Heart left ventricle (tissue), 16 donors: ENCODE measurements around the gene FXYD1. TPM values are rescaled to one million over a fixed set of nuclear protein-coding genes. Genes with fewer than 3 reads are reported as not detected.
"Not testable (repeated sequence)": the region's sequence is repeated elsewhere in the genome, so short reads cannot be mapped to it uniquely, and the experiment has no call there.

Experiments used
- ATAC-seq, 4 donors: fragments of 200-7000 bp; cut with Tn5 transposase; one replicate each; pipeline ENCODE4 v1.9.1; 2020 to 2022; ENCODE audit warnings: moderate library complexity in 4 of 4, mild to moderate bottlenecking in 3 of 4, moderate number of reproducible peaks in 1 of 4
- DNase-seq, 5 donors: peaks; one replicate each; pipeline ENCODE4 v3.0.0-alpha.2; 2020
- H3K27ac ChIP-seq, 12 donors: fragments of 200-600 bp; sonication (generic) in 4 of 12; one replicate each; pipeline versions ENCODE4 v1.5.0 to v1.8.0; 2016 to 2022; ENCODE audit warnings: mild to moderate bottlenecking in 2 of 12
- H3K27me3 ChIP-seq, 9 donors: fragments of 200-600 bp; sonication (generic) in 2 of 9; one replicate each; pipeline versions ENCODE4 v1.5.1 to v1.8.0; 2016 to 2022; ENCODE audit warnings: mild to moderate bottlenecking in 3 of 9
- H3K36me3 ChIP-seq, 9 donors: fragments of 200-600 bp; sonication (generic) in 2 of 9; one replicate each; pipeline versions ENCODE4 v1.5.0 to v1.8.0; 2018 to 2022; ENCODE audit warnings: mild to moderate bottlenecking in 2 of 9
- H3K4me1 ChIP-seq, 12 donors: fragments of 200-600 bp; sonication (generic) in 4 of 12; one replicate each; pipeline versions ENCODE4 v1.5.0 to v1.8.0; 2016 to 2022; ENCODE audit warnings: mild to moderate bottlenecking in 3 of 12
- H3K4me3 ChIP-seq, 12 donors: fragments of 200-600 bp; sonication (generic) in 4 of 12; one replicate each; pipeline versions ENCODE4 v1.5.0 to v1.8.0; 2017 to 2022; ENCODE audit warnings: mild to moderate bottlenecking in 9 of 12, moderate library complexity in 4 of 12
- H3K9me3 ChIP-seq, 12 donors: fragments of 200-600 bp; sonication (generic) in 4 of 12; one replicate each; pipeline versions ENCODE4 v1.5.0 to v1.8.0; 2016 to 2022; ENCODE audit warnings: mild to moderate bottlenecking in 1 of 12
- POLR2A ChIP-seq, 2 donors: fragments of 450-650 bp; IDR thresholded peaks; one replicate each; pipeline ENCODE4 v1.6.1; 2017; ENCODE audit warnings: antibody characterized with exemption in 2 of 2, mild to moderate bottlenecking in 2 of 2, moderate library complexity in 2 of 2
- WGBS, 4 donors: extraction: QIAGEN DNeasy Blood & Tissue Kit in 2 of 4; methylation state at CpG; one replicate each; pipeline versions ENCODE4 v1.1.5 to v1.1.7; 2013 to 2018; 5-methylcytosine and 5-hydroxymethylcytosine counted together
- intact Hi-C, 10 donors: fragments of 100-400 bp; cut with DNase I; formaldehyde crosslinking; loops; one replicate each; pipeline versions ENCODE4 v1.11.1 to v1.14.2; 2022
- polyA plus RNA-seq, 2 donors: library from polyadenylated mRNA; stranded (reverse); fragments of 200-250 nt; gene quantifications; one replicate each; pipeline ENCODE4 v1.2.3, GENCODE V29; 2013
- total RNA-seq, 9 donors: library from RNA; depleted of rRNA in 2 of 9; stranded (reverse); fragments of >200 nt in 2 of 9; fragmentation: NEBNext Ultra II Directional in 3 of 9; extraction: Animal tissue kit (Norgen Biotek cat#: 25700) in 3 of 9; gene quantifications; one replicate each; pipeline versions ENCODE4 v1.1.0 to v1.2.4, GENCODE V29; 2016 to 2023
- TF ChIP-seq, protein P1 (sequence below), 12 donors: fragments of 200-600 bp; sonication (generic) in 4 of 12; IDR thresholded peaks; one replicate each; pipeline versions ENCODE4 v1.5.0 to v1.8.0; 2018 to 2022; ENCODE audit warnings: antibody characterized with exemption in 12 of 12, mild to moderate bottlenecking in 5 of 12
- donor health status: ischemic (EF 13 %, LVEDD 7.1; RV severe dilation, severe dysfunction).
- donor health status: healthy with polysubstance abuse.
- donor health status: DM: no; HTN: yes; CAD: no.
- donor health status: DM: no; HTN: no; CAD: no.
- donor health status: ischemic (EF 25% LVEDD 6.9; RV normal size, moderate dysfunction).
- donor health status: ischemic (EF 25% LVEDD 5.7; RV mildly dilated, moderate dysfunction).
- donor health status: healthy.
- donor health status: DM: yes; HTN: yes; CAD: no.
- donor health status: ischemic (EF 35%, LVEDD 5.7; RV mildly dilated, moderate dysfunction).
- donor health status: nonischemic (EF 11% LVEDD 7.7; RV severe dilation, severe dysfunction).
- donor health status: DM: yes; HTN: yes; CAD: no.
- donor health status: PGD.
- donor health status: ischemic (EF 29% LVEDD 5.4; RV normal size, mild dysfunction).
- donor health status: nonischemic (EF 23%, LVEDD 6.1; RV moderate dilation, normal function).

The FXYD1 gene
- total and polyA plus RNA-seq, 11 donors: 129 to 631 (median 412) TPM

DNA sequence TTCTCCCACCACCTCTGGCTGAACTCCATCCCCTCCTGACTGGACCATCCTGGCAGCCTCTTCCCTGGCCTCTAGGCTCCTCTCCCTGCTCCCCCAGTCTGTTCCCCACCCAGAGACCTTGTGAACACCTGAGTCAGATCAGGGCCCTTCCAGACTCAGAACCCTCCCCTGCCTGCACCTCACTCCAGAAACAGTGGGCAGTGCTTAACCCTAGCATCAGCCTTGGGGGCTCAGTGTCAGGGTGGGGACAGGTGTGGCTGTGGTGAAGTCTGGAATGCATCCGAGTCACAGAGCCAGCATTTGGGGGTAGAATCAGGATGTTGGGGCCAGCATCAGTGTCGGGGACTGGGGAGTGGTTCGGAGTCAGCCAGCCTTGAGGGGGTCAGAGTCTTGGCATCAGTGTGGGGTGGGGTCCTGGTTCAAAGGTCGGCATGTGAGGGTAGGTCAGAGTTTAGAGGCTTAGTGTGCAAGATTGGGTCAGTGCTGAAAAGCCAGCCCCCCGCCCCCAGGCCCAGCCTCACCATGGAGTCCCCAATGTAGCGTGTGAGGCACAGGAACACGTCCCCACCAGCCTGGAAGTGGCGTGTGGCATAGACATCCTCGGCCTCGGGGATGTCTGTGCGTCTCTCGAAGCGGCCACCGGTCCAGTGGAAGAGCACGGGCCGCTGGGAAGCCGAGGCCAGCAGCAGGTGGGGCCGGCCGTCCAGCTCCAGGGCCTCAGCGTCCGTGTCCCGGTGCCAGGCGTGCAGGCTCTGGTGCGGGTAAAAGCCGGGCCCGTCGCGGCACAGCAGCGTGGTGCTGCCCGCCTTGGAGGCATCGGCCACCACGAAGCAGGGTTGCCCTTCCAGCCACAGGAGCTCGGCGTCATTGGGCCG lies 12.6 kb upstream of the FXYD1 start:
- H3K4me1 ChIP-seq: peaks cover 0 to 30% (median 12%) of the 10 kb centered on the region in 12 donors
- no peaks in the 10 kb centered on the region for H3K27me3 ChIP-seq
- ATAC-seq (no peak), DNase-seq (no peak)
- H3K9me3 ChIP-seq: no peaks in the 10 kb centered on the region
- H3K27ac ChIP-seq: peak overlapping the region in 5 of 12 donors; percentile 10 to 37 (median 26)
- no peak for TF ChIP-seq POLR2A (IDR thresholded peaks at IDR 0.05)
- TF ChIP-seq, protein P1, sequence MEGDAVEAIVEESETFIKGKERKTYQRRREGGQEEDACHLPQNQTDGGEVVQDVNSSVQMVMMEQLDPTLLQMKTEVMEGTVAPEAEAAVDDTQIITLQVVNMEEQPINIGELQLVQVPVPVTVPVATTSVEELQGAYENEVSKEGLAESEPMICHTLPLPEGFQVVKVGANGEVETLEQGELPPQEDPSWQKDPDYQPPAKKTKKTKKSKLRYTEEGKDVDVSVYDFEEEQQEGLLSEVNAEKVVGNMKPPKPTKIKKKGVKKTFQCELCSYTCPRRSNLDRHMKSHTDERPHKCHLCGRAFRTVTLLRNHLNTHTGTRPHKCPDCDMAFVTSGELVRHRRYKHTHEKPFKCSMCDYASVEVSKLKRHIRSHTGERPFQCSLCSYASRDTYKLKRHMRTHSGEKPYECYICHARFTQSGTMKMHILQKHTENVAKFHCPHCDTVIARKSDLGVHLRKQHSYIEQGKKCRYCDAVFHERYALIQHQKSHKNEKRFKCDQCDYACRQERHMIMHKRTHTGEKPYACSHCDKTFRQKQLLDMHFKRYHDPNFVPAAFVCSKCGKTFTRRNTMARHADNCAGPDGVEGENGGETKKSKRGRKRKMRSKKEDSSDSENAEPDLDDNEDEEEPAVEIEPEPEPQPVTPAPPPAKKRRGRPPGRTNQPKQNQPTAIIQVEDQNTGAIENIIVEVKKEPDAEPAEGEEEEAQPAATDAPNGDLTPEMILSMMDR (IDR thresholded peaks at IDR 0.05): no peak
- intact Hi-C loops: no loop called here
- WGBS, 4 donors: 87 to 94% (median 91%) methylated on average over 12 to 35 of the region's 35 CpGs
- peak overlapping the region in 4 of 12 donors; percentile 5 to 22 (median 18) for H3K4me3 ChIP-seq
- no peaks in the 10 kb centered on the region for H3K36me3 ChIP-seq

DNA sequence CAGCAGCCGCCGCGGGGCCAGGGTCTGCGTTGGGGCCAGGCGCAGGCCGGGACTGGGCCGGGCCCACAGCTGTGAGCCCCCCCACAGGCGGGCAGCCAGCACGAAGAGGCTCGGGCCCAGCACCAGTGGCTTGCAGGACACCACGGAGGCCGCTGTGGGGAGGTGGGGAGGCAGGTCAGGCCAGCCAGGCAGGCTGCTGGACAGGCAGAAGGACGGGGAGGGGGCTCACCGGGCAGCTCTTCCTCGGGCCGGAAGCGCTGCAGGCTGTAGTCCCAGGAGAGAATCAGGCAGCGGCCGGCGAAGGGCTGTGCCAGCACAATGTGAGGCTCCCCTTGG lies 12.0 kb upstream of the FXYD1 start:
- Histone ChIP-seq H3K27me3 (no peaks in the 10 kb centered on the region), H3K9me3 (no peaks in the 10 kb centered on the region), H3K27ac (peak overlapping the region in 5 of 12 donors; percentile 10 to 37 (median 26)), H3K4me1 (peaks cover 0 to 30% (median 12%) of the 10 kb centered on the region in 12 donors), H3K36me3 (no peaks in the 10 kb centered on the region), H3K4me3 (peak overlapping the region in 4 of 12 donors; percentile 5 to 22 (median 18))
- ATAC-seq (no peak), DNase-seq (peak in 1 of 5 donors; percentile 34)
- 35 to 60% (median 46%) methylated on average over 8 to 20 of the region's 20 CpGs for WGBS, 4 donors
- no peak for TF ChIP-seq POLR2A (IDR thresholded peaks at IDR 0.05)
- intact Hi-C loops: no loop called here

DNA sequence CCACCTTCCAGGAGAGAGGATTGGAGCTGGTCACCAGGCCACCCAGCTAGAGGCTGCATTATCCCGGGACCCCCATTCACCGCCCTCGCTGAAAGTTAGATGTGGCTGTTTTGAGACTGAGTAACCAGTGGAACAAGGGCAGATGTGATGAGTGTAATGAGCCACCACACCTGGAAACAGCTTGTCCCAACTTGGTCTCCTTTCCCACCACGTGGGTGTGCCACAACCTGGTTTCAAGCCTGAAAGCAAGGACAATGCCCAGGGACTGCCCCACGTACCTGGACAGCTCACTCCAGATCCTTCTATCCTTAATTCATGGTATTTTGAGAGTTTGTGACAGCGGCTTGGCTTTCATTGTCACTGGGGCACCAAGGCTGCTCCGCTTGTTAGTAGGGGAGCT lies 10.8 kb upstream of the FXYD1 start:
- DNase-seq: no peak
- Histone ChIP-seq H3K36me3 (no peaks in the 10 kb centered on the region), H3K27ac (no peak overlapping the region), H3K27me3 (no peaks in the 10 kb centered on the region), H3K4me3 (no peak overlapping the region), H3K9me3 (no peaks in the 10 kb centered on the region), H3K4me1 (peaks cover 0 to 27% (median 12%) of the 10 kb centered on the region in 12 donors)
- 78 to 96% (median 84%) methylated on average over 7 of the region's 7 CpGs for WGBS, 4 donors
- no peak for TF ChIP-seq POLR2A (IDR thresholded peaks at IDR 0.05)
- TF ChIP-seq, protein P1 (IDR thresholded peaks at IDR 0.05): no peak
- intact Hi-C loops: no loop called here
- no peak for ATAC-seq

DNA sequence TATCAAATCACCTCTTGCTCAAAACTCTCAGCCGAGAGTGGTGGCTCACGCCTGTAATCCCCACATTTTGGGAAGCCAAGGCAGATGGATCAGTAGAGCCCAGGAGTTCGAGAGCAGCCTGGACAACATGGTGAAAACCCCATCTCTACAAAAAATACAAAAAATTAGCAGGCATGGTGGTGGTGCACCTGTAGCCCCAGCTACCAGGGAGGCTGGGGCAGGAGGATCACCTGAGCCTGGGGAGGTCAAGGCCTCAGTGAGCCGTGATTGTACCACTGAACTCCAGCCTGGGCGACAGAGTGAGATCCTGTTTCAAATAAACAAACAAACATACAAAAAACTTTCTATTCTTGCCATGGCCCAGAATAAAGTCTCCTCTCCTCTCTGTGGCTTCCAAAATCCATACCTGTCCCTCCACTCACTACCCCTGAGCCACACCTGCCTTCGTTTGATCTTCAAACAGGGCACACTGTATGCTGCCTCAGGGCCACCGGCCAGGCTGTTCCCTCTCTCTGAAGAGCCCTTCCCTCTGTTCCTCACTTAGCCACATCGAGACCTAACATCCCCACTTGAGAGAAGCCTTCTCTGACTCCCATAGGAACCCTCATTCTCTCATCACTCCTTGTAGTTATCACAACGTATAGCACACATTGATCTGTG lies 10.1 kb upstream of the FXYD1 start:
- peaks cover 0 to 22% (median 10%) of the 10 kb centered on the region in 12 donors for H3K4me1 ChIP-seq
- no peak for ATAC-seq
- 89 to 92% (median 91%) methylated on average over 9 of the region's 9 CpGs for WGBS, 4 donors

DNA sequence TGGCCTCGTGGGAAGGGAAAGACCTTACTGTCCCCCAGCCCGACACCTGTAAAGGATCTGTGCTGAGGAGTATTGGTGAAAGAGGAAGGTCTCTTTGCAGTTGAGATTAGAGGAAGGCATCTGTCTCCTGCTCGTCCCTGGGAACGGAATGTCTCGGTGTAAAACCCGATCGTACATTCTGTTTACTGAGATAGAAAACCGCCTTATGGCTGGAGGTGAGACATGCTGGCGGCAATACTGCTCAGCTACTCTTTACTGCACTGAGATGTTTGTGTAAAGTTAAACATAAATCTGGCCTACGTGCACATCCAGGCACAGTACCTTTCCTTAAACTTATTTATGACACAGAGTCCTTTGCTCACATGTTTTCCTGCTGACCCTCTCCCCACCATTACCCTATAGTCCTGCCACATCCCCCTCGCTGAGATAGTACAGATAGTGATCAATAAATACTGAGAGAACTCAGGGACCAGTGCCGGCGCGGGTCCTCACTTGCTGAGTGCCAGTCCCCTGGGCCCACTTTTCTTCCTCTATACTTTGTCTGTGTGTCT lies 8.8 kb upstream of the FXYD1 start:
- 64 to 73% (median 65%) methylated on average over 14 of the region's 14 CpGs for WGBS, 4 donors
- intact Hi-C loops: loop anchor here in 6 of 10 donors (5.0 to 10.0 kb wide), 3 partner anchors 62 to 85 kb away; partner anchors contain the start of gene HPN (in 1 of the 6)

More for the DNA sequence above, 10.1 kb upstream of the FXYD1 start:
- Histone ChIP-seq H3K27me3 (no peaks in the 10 kb centered on the region), H3K4me3 (no peak overlapping the region), H3K27ac (no peak overlapping the region), H3K9me3 (no peaks in the 10 kb centered on the region), H3K36me3 (no peaks in the 10 kb centered on the region)
- TF ChIP-seq, protein P1 (IDR thresholded peaks at IDR 0.05): no peak
- TF ChIP-seq POLR2A (IDR thresholded peaks at IDR 0.05): no peak
- intact Hi-C loops: no loop called here
- no peak for DNase-seq

More for the DNA sequence above, 8.8 kb upstream of the FXYD1 start:
- not testable (repeated sequence) for H3K4me3 ChIP-seq, ATAC-seq, H3K36me3 ChIP-seq, H3K27me3 ChIP-seq, DNase-seq, H3K9me3 ChIP-seq
- Histone ChIP-seq H3K27ac (peak overlapping the region in 2 of 12 donors; percentile 21 to 28), H3K4me1 (peaks cover 0 to 12% (median 4%) of the 10 kb centered on the region in 12 donors)
